ENCODE results near the gene RNF157. TPM values are rescaled to one million over a fixed set of nuclear protein-coding genes. Genes with fewer than 3 reads are reported as not detected.
"Not testable (repeated sequence)": the region's sequence is repeated elsewhere in the genome, so short reads cannot be mapped to it uniquely, and the experiment has no call there.

Gene RNF157
- total RNA-seq, 4 donors from 2014 or later: 32.5 to 164 (median 54.8) TPM

- Histone ChIP-seq H3K27me3 (peaks cover 10% of the 10 kb centered on the region), H3K4me1 (peaks cover 13 to 28% (median 20%) of the 10 kb centered on the region in 4 donors), H3K27ac (peak overlapping the region; percentile 52 to 66 (median 62)), H3K4me3 (no peak overlapping the region), H3K9me3 (no peaks in the 10 kb centered on the region), H3K36me3 (no peaks in the 10 kb centered on the region)
- intact Hi-C loops (cut with DNase I; ENCODE audit: low total_unique reads) (no loop called here), in situ Hi-C loops (cut with MboI; ENCODE audit: low pct_ligation_motif_present in 1 of 4, low pct_unique_long_range_greater_than_20kb in 1 of 4, low sequenced_read_pairs in 3 of 4) (no loop called here)
- TF ChIP-seq POLR2A (IDR thresholded peaks at IDR 0.05) (peak; percentile 48), EP300 (IDR thresholded peaks at IDR 0.05; ENCODE audit: low read depth) (no peak), POLR2AphosphoS5 (IDR thresholded peaks at IDR 0.05) (peak in 2 of 3 donors; percentile 46 to 64), CTCF (IDR thresholded peaks at IDR 0.05) (no peak)
- 27 to 57% methylated on average over 2 to 7 of the region's 7 CpGs for WGBS, 2 donors (ENCODE audit: low coverage in 1 of 2)
- DNase-seq: peak; percentile 74
These were observed 6.1 kb upstream of the RNF157 start for GRCh38 chr17:76246080-76247066.

GRCh38 chr17:76244721-76245120 lies 4.4 kb upstream of the RNF157 start:
- H3K9me3 ChIP-seq; intact Hi-C loops (cut with DNase I; ENCODE audit: low total_unique reads); H3K4me3 ChIP-seq; H3K36me3 ChIP-seq; H3K27ac ChIP-seq; DNase-seq; in situ Hi-C loops (cut with MboI; ENCODE audit: low pct_ligation_motif_present in 1 of 4, low pct_unique_long_range_greater_than_20kb in 1 of 4, low sequenced_read_pairs in 3 of 4): not testable (repeated sequence)
- Histone ChIP-seq H3K27me3 (peaks cover 12% of the 10 kb centered on the region), H3K4me1 (peaks cover 16 to 29% (median 26%) of the 10 kb centered on the region in 4 donors)
- WGBS, 2 donors (ENCODE audit: low coverage in 1 of 2): 97% methylated on average over 8 of the region's 8 CpGs; no CpG with 5 or more reads in 1 of the 2 donors

- DNase-seq: no peak
- Histone ChIP-seq H3K4me3 (no peak overlapping the region), H3K4me1 (peaks cover 16 to 33% (median 29%) of the 10 kb centered on the region in 4 donors), H3K27me3 (peaks cover 14% of the 10 kb centered on the region), H3K27ac (no peak overlapping the region), H3K36me3 (no peaks in the 10 kb centered on the region), H3K9me3 (no peaks in the 10 kb centered on the region)
- intact Hi-C loops (cut with DNase I; ENCODE audit: low total_unique reads) (no loop called here), in situ Hi-C loops (cut with MboI; ENCODE audit: low pct_ligation_motif_present in 1 of 4, low pct_unique_long_range_greater_than_20kb in 1 of 4, low sequenced_read_pairs in 3 of 4) (no loop called here)
- TF ChIP-seq EP300 (IDR thresholded peaks at IDR 0.05; ENCODE audit: low read depth) (no peak), CTCF (IDR thresholded peaks at IDR 0.05) (no peak), POLR2AphosphoS5 (IDR thresholded peaks at IDR 0.05) (no peak), POLR2A (IDR thresholded peaks at IDR 0.05) (no peak)
- WGBS, 2 donors (ENCODE audit: low coverage in 1 of 2): 62 to 81% methylated on average over 8 to 12 of the region's 12 CpGs
These were observed 3.8 kb upstream of the RNF157 start for GRCh38 chr17:76243826-76244679.

GRCh38 chr17:76241691-76242255 lies 1.5 kb upstream of the RNF157 start:
- TF ChIP-seq EP300 (IDR thresholded peaks at IDR 0.05; ENCODE audit: low read depth) (no peak), POLR2AphosphoS5 (IDR thresholded peaks at IDR 0.05) (no peak), CTCF (IDR thresholded peaks at IDR 0.05) (no peak), POLR2A (IDR thresholded peaks at IDR 0.05) (no peak)
- Histone ChIP-seq H3K4me3 (peak overlapping the region in 2 of 4 donors; percentile 59 to 62), H3K9me3 (no peaks in the 10 kb centered on the region), H3K4me1 (peaks cover 16 to 43% (median 25%) of the 10 kb centered on the region in 4 donors), H3K27me3 (peaks cover 14% of the 10 kb centered on the region), H3K36me3 (no peaks in the 10 kb centered on the region), H3K27ac (peak overlapping the region; percentile 73 to 85 (median 82))
- no peak for DNase-seq
- 80 to 85% methylated on average over 2 to 15 of the region's 15 CpGs for WGBS, 2 donors (ENCODE audit: low coverage in 1 of 2)
- in situ Hi-C loops (cut with MboI; ENCODE audit: low pct_ligation_motif_present in 1 of 4, low pct_unique_long_range_greater_than_20kb in 1 of 4, low sequenced_read_pairs in 3 of 4): no loop called here
- intact Hi-C loops (cut with DNase I; ENCODE audit: low total_unique reads): no loop called here

Measured in transverse colon (tissue), 4 donors.